Central memory CD8-positive, alpha-beta T cell (primary cell): ENCODE results near the gene SPON2.
A peak's percentile ranks its signal among the peaks of the same experiment; 100 is the strongest.

Experiments
- ATAC-seq: fragments of 150-1000 bp; cut with Tn5 transposase; replicated peaks from 2 replicates; pipeline ENCODE4 v1.10.0; 2022; ENCODE audit warnings: mild to moderate bottlenecking, moderate FRiP score, moderate number of reproducible peaks; ENCODE audit not compliant: poor library complexity, severe bottlenecking; ENCODE audit errors: extremely low read depth
- DNase-seq, 2 donors: peaks; one replicate each; pipeline ENCODE4 v3.0.0; 2021; ENCODE audit warnings: low spot score in 2 of 2
- H3K27ac Mint-ChIP-seq: one replicate; pipeline ENCODE4 v1.8.0; 2022; ENCODE audit warnings: low read depth, mild to moderate bottlenecking, moderate library complexity, mixed read lengths
- H3K27me3 Mint-ChIP-seq: one replicate; pipeline ENCODE4 v1.8.0; 2022; ENCODE audit warnings: mixed read lengths
- H3K36me3 Mint-ChIP-seq: one replicate; pipeline ENCODE4 v1.8.0; 2022; ENCODE audit warnings: mild to moderate bottlenecking, moderate library complexity, mixed read lengths; ENCODE audit not compliant: insufficient read depth
- H3K4me1 Mint-ChIP-seq: one replicate; pipeline ENCODE4 v1.8.0; 2022; ENCODE audit warnings: mixed read lengths
- H3K4me3 Mint-ChIP-seq: one replicate; pipeline ENCODE4 v1.8.0; 2022; ENCODE audit warnings: mild to moderate bottlenecking, moderate library complexity, mixed read lengths
- H3K9me3 Mint-ChIP-seq: one replicate; pipeline ENCODE4 v1.8.0; 2022; ENCODE audit warnings: mixed read lengths

The SPON2 gene

DNA sequence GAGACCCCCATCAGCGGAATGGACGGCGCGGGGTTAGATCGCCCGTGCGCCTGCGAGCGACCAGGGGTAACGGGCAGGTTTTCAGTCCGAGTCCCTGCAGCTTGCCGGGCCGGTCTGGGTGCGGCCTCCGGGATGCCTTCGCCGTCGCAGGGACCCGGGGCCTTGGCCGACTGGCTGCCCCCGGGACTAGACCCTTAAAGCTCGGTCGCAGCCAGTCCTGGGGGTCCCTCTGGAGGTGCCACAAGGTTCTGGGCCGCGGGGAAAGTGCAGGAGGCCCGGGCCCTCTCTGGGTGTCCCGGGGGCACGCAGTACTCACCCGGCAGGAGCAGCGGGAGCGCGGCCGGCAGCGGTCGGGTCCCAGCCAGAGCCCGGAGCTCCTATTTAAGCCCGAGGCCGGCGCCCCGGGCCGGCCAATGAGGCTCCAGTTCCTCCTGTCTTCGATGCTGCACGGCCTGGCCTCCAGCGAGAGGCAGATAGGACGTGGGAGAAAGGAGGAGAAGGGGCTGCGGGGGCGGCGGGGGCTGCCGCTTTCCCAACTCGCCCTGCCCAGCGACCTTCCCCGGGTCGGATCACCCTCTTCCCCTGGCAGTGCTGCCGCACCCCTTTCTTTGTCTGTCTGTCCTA is at the start of gene SPON2:
TSS of gene SPON2 (minus strand) at position 356 of the 624 bp plus-strand sequence.
- no peak for ATAC-seq
- peak within 1 kb of the TSS; percentile 73 for H3K27ac Mint-ChIP-seq
- H3K4me1 Mint-ChIP-seq: peaks cover 33% of the 10 kb centered on the region
- H3K27me3 Mint-ChIP-seq: no peaks in the 10 kb centered on the region
- peaks cover 25% of the 10 kb centered on the region for H3K36me3 Mint-ChIP-seq
- H3K9me3 Mint-ChIP-seq: no peaks in the 10 kb centered on the region
- H3K4me3 Mint-ChIP-seq: peak within 1 kb of the TSS; percentile 77
- no peak for DNase-seq

GRCh38 chr4:1221155-1221870 is 48.9 kb upstream of the SPON2 start:
- no peak for DNase-seq
- Mint-ChIP-seq H3K27ac (peak overlapping the region; percentile 61), H3K27me3 (no peaks in the 10 kb centered on the region), H3K4me1 (peaks cover 48% of the 10 kb centered on the region), H3K4me3 (no peak overlapping the region), H3K36me3 (peaks cover 28% of the 10 kb centered on the region), H3K9me3 (no peaks in the 10 kb centered on the region)
- no peak for ATAC-seq

DNA sequence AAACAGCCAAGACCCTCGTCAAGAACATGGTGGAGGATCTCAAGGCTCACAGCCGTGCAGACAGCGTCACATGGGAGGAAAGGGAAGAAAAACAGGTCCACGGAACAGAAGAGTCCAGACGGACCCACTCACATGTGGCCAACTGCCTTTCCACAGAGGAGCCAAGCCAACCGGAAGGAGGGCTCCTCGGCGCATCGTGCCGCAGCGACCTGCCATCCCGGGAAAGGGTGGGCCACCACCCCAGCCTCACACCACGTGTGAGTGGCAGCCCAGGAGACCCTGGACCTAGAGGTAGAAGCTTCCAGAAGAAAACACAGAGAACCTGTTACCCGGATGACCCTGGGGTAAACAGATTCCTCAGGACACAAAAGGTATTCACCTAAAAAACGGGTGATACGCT is 48.2 kb upstream of the SPON2 start:
- DNase-seq: no peak
- Mint-ChIP-seq H3K9me3 (no peaks in the 10 kb centered on the region), H3K36me3 (peaks cover 27% of the 10 kb centered on the region), H3K4me1 (peaks cover 48% of the 10 kb centered on the region), H3K27me3 (no peaks in the 10 kb centered on the region), H3K27ac (peak overlapping the region; percentile 61), H3K4me3 (no peak overlapping the region)
- no peak for ATAC-seq

GRCh38 chr4:1219566-1219950 is 47.2 kb upstream of the SPON2 start:
- peaks cover 25% of the 10 kb centered on the region for H3K36me3 Mint-ChIP-seq
- no peaks in the 10 kb centered on the region for H3K27me3 Mint-ChIP-seq
- H3K27ac Mint-ChIP-seq: peak overlapping the region; percentile 74
- H3K4me3 Mint-ChIP-seq: peak overlapping the region; percentile 11
- DNase-seq: no peak
- peaks cover 45% of the 10 kb centered on the region for H3K4me1 Mint-ChIP-seq
- no peak for ATAC-seq
- H3K9me3 Mint-ChIP-seq: no peaks in the 10 kb centered on the region

- peak overlapping the region; percentile 74 for H3K27ac Mint-ChIP-seq
- no peaks in the 10 kb centered on the region for H3K9me3 Mint-ChIP-seq
- DNase-seq (no peak), ATAC-seq (no peak)
- peak overlapping the region; percentile 14 for H3K4me3 Mint-ChIP-seq
- H3K4me1 Mint-ChIP-seq: peaks cover 39% of the 10 kb centered on the region
- peaks cover 21% of the 10 kb centered on the region for H3K36me3 Mint-ChIP-seq
- H3K27me3 Mint-ChIP-seq: no peaks in the 10 kb centered on the region
These were observed 46.5 kb upstream of the SPON2 start for GRCh38 chr4:1218634-1219565.

DNA sequence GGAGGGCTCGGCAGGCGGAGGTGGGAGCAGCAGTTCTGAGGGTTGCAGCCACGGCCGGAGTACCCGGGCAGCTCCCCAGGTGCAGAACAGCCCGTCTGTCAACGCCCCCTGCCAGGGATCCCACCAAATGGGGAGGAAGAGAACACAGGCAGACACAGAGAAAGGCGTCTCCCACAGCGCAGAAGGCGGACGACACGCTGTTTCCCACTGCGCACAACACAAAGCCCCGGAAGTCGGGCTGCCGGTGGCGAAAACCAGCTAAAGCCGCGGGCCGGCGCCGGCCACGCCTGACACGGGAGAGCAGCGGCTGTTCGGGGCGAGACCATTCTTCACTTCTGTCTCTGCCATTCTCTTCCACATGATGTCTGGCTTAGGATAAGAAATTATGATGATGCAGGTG is 45.0 kb upstream of the SPON2 start:
- H3K27ac Mint-ChIP-seq: peak overlapping the region; percentile 74
- ATAC-seq (no peak), DNase-seq (no peak)
- H3K27me3 Mint-ChIP-seq: no peaks in the 10 kb centered on the region
- peak overlapping the region; percentile 63 for H3K4me3 Mint-ChIP-seq
- H3K4me1 Mint-ChIP-seq: peaks cover 36% of the 10 kb centered on the region
- H3K9me3 Mint-ChIP-seq: no peaks in the 10 kb centered on the region
- H3K36me3 Mint-ChIP-seq: peaks cover 19% of the 10 kb centered on the region

GRCh38 chr4:1216869-1217294 is 44.5 kb upstream of the SPON2 start:
- H3K27me3 Mint-ChIP-seq: no peaks in the 10 kb centered on the region
- H3K9me3 Mint-ChIP-seq: no peaks in the 10 kb centered on the region
- peak overlapping the region; percentile 63 for H3K4me3 Mint-ChIP-seq
- peaks cover 19% of the 10 kb centered on the region for H3K36me3 Mint-ChIP-seq
- H3K4me1 Mint-ChIP-seq: peaks cover 36% of the 10 kb centered on the region
- ATAC-seq: peak; percentile 95
- DNase-seq: peak; percentile 54 to 64
- peak overlapping the region; percentile 44 for H3K27ac Mint-ChIP-seq

GRCh38 chr4:1216076-1216614 is 43.8 kb upstream of the SPON2 start:
- H3K27me3 Mint-ChIP-seq: no peaks in the 10 kb centered on the region
- H3K9me3 Mint-ChIP-seq: no peaks in the 10 kb centered on the region
- peak overlapping the region; percentile 63 for H3K4me3 Mint-ChIP-seq
- DNase-seq (no peak), ATAC-seq (no peak)
- H3K4me1 Mint-ChIP-seq: peaks cover 36% of the 10 kb centered on the region
- peak overlapping the region; percentile 44 for H3K27ac Mint-ChIP-seq
- peaks cover 23% of the 10 kb centered on the region for H3K36me3 Mint-ChIP-seq

DNA sequence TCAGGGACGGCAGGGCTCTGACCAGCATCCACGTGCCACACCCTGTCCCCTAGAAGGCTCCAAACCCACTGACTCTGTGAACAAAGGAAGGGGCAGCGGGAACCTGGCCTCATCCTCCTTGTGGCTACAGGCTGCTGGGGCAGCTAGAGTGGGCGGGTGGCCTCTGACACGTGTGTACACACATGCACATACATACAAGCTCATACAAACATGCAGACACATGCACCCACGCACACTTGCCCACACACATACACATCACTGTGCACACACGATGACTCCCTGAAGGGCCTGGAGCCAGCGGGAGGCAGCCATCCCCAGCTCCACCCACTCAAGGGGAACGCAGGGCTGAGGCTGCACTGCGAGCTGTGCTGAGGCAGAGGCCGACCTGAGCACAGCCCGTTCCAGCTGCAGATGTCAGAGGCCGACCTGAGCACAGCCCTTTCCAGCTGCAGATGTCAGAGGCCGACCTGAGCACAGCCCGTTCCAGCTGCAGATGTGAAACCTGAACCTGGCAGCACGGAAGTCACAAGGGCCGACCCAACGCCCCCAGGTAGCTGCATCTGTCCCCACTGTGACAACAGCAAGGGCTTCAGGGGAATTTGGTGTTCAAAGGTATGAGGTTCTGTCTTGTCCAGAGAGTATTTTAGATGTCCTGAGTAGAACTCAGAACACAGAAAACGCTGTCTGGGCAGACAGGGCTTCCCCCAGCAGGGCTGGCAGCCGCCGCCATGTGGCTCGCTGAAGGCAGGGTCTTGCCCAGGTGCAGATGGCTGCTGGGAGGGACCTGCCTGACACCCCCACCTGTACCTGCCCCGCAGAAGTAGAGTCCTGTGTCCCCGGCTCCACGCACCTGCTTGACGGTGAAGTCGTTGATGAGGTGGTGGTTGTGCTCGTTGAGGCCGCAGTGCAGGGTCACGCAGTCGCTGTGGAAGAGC is 43.0 kb upstream of the SPON2 start:
- no peak overlapping the region for H3K4me3 Mint-ChIP-seq
- no peaks in the 10 kb centered on the region for H3K27me3 Mint-ChIP-seq
- DNase-seq (no peak), ATAC-seq (no peak)
- no peak overlapping the region for H3K27ac Mint-ChIP-seq
- no peaks in the 10 kb centered on the region for H3K9me3 Mint-ChIP-seq
- H3K4me1 Mint-ChIP-seq: peaks cover 36% of the 10 kb centered on the region
- H3K36me3 Mint-ChIP-seq: peaks cover 22% of the 10 kb centered on the region

GRCh38 chr4:1214101-1215095 is 42.0 kb upstream of the SPON2 start:
- DNase-seq: no peak
- Mint-ChIP-seq H3K36me3 (peaks cover 19% of the 10 kb centered on the region), H3K4me1 (peaks cover 31% of the 10 kb centered on the region), H3K27me3 (no peaks in the 10 kb centered on the region), H3K4me3 (no peak overlapping the region), H3K9me3 (no peaks in the 10 kb centered on the region), H3K27ac (no peak overlapping the region)
- ATAC-seq: no peak
